HG02973 (cell line): ENCODE measurements around the gene NRXN2.

Experiments
- ATAC-seq: cut with Tn5 transposase; IDR thresholded peaks from one replicate; pipeline ENCODE4 v1.9.1; 2021; ENCODE audit warnings: moderate library complexity; ENCODE audit not compliant: unreplicated experiment

NRXN2 gene

GRCh38 chr11:64609436-64610047, 113.5 kb downstream of the NRXN2 start:
- no peak for ATAC-seq

GRCh38 chr11:64608636-64609035, 114.4 kb downstream of the NRXN2 start:
- no peak for ATAC-seq

GRCh38 chr11:64608046-64608445, 115.0 kb downstream of the NRXN2 start:
- no peak for ATAC-seq

- no peak for ATAC-seq
These were observed 115.5 kb downstream of the NRXN2 start for GRCh38 chr11:64607381-64607985.

GRCh38 chr11:64606796-64607380, 116.1 kb downstream of the NRXN2 start:
- ATAC-seq = no peak

GRCh38 chr11:64605656-64606585, 117.1 kb downstream of the NRXN2 start:
- no peak for ATAC-seq

- ATAC-seq = no peak
These were observed 117.8 kb downstream of the NRXN2 start for GRCh38 chr11:64605244-64605560.

- no peak for ATAC-seq
These were observed 118.3 kb downstream of the NRXN2 start for GRCh38 chr11:64604458-64605243.

- no peak for ATAC-seq
These were observed 119.4 kb downstream of the NRXN2 start for GRCh38 chr11:64603411-64604110.

GRCh38 chr11:64602466-64603070, 120.4 kb downstream of the NRXN2 start:
- no peak for ATAC-seq

GRCh38 chr11:64601605-64602465, 121.2 kb downstream of the NRXN2 start:
- ATAC-seq = no peak

- no peak for ATAC-seq
These were observed 122.6 kb downstream of the NRXN2 start for GRCh38 chr11:64600281-64600992.

- ATAC-seq = no peak
These were observed 123.2 kb downstream of the NRXN2 start for GRCh38 chr11:64599698-64600211.

GRCh38 chr11:64598797-64599697, 124.0 kb downstream of the NRXN2 start:
- ATAC-seq = no peak

GRCh38 chr11:64598106-64598796, 124.7 kb downstream of the NRXN2 start:
- no peak for ATAC-seq

- no peak for ATAC-seq
These were observed 125.3 kb downstream of the NRXN2 start for GRCh38 chr11:64597671-64598101.
